Activated CD4-positive, CD25-positive, alpha-beta regulatory T cell treated with anti-CD3 and anti-CD28 coated beads, Interleukin-2, amount 50 U/mL, for 24 hours (primary cell): ENCODE measurements around the gene RNASEH1.

ENCODE experiments used
- ATAC-seq, 2 donors: fragments of 150-1000 bp; cut with Tn5 transposase; one replicate each; pipeline ENCODE4 v1.10.0; 2021; ENCODE audit warnings: mild to moderate bottlenecking in 1 of 2, moderate library complexity in 1 of 2

The RNASEH1 gene, protein sequence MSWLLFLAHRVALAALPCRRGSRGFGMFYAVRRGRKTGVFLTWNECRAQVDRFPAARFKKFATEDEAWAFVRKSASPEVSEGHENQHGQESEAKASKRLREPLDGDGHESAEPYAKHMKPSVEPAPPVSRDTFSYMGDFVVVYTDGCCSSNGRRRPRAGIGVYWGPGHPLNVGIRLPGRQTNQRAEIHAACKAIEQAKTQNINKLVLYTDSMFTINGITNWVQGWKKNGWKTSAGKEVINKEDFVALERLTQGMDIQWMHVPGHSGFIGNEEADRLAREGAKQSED

DNA sequence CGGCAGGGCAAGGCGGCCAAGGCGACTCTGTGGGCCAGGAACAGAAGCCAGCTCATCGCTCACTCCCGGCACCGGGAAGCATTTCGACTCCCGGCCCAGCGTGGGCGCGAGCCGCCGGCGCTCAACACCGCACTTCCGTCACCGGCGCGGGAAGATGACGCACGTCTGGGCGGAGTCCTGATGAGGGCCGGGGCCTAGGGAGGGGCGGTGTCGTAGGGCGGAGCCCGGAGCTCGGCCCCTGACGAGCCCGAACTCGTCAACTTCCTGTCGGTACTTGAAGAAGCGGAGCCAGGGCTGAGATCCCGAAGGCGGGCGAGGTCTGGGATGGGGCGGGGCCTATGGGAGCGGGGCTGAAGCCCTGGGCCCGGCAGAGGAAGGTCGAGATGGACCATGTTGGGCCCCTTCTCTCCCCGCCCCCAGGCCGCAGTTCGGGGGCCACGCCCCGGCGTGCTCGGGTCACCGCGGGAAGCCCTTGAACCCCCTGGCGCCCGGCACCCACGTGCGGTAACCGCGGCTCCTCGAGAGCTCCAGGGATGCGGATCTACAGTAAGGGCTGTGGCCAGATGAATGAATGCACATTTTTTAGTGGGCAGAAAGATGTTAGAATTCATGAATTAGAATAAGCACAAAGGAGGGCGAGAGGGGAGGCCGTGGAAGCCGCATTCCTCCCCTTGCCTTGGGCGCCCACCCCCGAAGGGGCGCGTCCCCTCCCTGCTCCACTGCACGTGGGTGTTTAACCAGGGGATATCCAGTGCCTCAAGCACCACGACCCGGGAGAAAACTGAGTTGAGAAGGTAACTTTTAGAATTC is at the start of gene RNASEH1:
RNASEH1 (minus strand) TSS at position 129 of the 810 bp plus-strand sequence; CDS start at position 56, 73 bp downstream.
- ATAC-seq: peak; percentile 96 to 98

DNA sequence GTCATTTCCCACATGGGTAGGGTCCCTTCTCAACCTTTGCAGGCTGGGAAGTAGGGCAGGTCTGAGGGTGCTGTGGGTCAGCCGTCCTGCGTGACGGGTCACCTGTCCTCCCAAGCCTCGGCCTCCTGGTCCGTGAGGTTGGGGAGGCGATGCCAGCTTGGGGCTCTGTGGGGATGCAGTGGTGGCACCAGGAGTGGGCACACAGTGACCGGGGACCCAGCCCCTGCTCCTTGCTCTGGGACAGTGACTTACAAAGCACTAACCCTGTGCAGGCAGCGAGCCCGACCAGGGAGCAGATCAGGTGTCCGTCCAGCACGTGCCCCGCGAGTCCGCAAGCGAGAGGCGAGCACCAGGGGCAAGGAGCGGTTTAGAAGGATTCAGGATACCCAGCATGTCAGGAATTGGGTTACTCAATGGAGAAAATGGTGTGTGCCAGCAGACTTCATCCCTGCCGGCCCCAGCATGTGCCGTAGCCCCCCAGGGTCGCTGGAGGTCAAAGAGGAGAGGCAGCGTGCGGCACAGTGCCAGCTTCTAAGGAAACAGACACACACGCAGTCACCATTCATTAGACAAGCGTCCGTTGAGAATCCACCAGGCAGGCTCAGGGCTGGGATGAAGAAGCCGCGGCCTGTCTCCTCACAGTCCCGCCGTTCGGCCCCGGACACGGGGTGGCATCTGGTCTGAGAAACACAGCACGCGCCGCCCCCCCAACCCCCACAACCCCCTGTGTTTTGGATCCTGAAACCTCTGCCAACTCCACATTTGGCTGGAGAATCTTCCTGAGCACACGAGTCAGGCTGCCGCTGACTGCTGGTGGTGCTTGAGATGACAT is 48.5 kb upstream of the RNASEH1 start:
- no peak for ATAC-seq

DNA sequence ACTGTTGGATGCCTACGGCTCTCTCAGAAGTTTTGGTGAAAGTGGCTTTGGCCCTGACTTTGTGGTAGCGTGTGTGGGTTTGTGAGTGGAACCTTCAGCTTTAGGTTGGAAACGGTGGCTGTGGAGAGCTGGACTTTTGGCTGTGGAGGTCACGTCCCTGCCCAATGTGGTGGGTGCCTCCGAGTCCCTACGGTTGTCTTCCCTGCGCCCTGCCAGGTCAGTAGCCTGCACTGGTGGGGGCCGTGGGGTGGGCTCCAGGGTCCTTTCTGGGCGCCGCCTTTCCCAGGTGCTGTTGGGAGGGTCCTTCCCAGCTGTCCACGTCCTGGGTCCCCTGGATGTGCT is 47.9 kb upstream of the RNASEH1 start:
- ATAC-seq: no peak

DNA sequence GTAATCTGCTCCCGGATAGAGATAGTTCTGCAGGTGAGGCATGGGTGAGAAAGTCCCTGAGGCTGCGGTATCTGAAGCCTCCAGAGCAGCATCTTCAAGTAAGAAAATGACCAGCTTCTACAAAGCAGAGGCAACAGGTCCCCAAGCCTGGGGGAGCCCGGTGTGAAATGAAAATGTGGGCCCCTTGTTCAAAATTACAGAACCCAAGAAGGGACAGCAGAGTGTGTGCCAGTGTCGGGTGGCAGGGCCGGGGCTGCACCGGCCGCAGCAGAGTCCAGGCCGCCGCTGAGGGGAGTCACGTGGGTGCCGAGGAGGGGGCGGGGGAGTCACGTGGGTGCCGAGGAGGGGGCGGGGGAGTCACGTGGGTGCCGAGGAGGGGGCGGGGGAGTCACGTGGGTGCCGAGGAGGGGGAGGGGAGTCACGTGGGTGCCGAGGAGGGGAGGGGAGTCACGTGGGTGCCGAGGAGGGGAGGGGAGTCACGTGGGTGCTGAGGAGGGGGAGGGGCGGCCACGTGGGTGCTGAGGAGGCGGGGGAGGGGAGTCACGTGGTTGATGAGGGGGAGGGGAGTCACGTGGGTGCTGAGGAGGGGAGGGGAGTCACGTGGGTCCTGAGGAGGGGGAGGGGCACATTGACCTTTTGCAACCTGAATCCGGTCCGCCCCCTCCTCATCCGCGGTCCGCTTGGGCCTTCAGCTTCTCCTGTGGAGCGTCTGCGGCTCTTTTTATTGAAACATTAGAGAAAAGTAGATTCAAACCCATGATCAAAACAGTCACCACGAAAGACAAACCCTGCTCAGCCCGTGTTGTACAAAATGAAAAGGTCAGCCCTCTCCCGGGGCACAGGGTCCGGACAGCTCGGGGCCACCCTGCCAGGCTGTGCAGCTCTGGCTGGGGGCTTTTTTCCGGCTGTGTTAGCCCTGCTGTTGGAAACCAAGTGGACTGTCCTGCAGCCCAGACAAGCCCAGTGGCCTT is 47.1 kb upstream of the RNASEH1 start:
- peak in 1 of 2 donors; percentile 35 for ATAC-seq

DNA sequence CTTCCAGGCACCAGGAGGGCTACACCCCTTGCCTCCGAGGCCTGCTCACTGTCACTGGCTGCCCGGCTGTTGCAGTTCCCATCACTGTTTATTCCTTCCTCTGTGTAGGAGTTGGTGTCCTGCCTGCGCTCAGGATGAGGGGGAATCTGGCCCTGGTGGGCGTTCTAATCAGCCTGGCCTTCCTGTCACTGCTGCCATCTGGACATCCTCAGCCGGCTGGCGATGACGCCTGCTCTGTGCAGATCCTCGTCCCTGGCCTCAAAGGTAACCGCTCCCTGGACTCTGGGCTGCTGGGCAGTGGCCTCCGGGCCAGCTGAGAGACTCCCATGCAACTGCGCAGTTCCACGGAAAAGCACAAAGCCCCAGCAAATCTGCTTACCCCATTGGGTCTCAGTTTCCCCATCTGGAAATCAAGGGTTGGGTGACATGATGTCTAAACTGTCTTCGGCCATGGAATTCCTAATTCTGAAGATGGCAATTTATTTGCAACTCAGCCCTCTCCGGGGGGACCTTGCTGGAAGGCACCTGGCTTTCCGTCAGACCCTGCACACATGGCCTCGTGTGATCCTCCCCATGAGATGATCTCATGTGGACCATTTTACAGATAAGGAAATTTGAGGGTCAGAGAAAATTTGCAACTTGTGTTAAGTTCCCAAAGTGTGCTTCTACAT is 46.2 kb upstream of the RNASEH1 start:
- ATAC-seq: no peak

DNA sequence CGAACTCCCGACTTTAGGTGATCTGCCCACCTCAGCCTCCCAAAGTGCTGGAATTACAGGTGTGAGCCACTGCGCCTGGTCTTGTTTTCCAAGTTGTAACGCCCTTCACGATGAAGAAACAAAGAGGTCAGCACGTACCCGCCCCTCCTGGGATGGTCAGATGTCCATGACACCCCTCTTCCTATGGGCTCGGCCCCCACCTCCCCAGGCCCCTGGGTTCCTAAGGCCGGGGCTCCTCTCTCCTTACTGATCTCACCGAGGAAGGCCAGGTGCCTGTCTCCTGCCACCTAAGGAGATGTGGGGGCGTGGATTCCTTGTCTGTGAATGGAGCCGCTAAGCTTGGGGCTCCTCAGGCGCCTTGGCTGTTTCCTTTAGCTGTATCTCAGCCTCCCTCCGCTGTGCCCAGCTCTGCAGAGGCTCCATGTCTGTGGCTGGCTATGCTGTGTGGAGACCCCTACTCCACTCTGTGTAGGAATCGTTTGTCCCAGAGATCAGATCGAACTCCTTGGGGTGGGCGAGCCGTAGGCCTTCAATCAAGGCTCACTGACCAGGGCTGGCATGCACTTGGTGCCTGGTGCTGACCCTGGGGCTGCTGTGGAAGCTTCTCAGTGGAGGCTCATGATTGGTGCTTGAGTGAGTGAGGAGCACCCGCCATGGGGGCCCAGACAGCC is 45.5 kb upstream of the RNASEH1 start:
- ATAC-seq: no peak

DNA sequence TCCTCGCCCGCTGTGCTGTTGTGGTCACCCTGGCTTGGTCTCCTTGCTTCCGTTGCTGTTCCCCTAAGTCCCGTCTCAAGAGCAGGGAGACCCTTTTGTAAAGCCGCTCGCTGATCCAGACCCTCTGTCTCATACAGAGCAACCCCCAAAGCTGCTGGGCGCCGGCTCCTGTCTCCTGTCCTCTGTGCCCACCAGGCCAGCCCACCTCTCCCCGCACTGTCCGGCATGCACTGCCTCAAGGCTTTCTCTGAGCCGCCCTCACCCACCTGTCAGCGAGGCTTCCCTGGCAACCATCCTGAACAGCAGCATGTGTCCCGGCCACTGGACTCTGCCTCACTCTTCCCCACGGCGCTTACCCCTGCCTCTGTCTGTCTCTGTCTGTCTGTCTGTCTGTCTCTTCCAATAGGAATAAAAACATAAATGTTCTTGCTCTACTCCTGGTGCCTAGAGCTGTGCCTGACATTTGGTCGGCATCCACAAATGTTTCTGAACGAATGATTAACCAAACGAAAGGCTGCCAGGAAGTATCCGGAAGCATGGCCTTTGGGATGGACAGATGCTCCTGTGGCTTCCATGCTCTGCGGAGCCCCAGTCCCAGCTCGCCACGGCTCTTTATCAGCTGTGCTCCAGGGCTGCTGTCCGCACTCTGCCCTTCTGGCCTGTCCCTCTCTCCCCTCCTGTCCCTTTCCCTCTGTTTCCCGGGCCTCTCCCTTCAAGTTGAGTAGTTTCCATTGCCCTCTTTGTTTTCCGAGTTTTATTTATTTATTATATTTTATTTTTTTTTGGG is 44.6 kb upstream of the RNASEH1 start:
- no peak for ATAC-seq

DNA sequence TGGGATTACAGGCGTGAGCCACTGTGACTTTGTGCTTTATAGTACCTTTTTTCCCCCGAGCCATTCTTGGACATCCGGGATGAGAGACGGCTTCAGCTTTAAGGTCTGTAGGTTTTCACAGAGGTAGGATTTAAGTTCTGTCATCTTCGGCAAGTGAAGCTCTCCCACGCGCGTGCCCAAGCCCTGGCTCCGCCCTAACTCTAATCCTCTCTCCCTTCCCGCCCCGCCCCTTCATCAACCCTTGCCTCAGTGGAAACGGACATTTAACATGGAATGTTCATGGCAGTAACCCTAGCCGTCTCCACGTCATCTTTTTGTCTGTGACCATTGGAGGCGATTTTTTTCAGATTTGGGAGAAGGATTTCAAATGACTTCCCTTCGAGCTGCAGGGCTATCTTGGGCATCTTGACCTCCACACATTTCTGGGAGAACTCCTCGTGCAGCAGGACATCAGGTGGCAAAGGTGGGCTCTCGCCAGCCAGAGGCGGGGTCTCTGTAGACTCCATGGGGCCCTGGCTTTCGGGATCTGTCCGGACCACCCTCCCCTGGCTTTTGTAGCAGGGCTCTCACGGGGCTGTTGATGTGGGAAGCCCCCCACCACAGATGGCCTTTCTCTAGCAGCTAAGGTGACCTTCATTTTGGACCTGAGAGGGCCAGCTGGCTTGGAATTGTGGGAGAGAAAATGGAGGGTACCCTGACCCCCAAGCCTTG is 43.6 kb upstream of the RNASEH1 start:
- ATAC-seq: no peak

DNA sequence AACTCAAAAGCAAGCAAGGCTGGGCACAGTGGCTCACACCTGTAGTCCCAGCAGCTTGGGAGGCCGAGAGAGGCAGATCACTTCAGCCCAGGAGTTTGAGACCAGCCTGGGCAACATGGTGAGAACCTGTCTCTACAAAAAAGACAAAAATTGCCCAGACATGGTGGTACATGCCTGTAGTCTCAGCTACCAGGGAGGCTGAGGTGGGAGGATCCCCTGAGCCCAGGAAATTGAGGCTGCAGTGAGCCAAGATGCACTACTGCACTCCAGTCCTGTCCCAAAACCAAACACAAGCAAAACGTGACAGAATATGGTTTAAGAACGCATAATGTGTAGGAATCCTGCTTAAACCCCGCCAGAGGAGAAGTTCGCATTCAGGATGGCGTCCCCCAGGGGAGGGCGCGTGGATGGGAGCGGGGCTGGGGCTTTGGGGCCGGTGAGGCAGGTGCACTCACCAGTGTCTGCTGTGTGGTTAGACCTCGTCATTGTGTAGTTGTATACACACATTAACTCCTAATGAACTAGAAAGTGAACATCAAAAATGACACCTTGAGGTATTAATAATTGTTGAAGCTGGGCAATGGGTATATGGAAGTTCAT is 42.2 kb upstream of the RNASEH1 start:
- no peak for ATAC-seq

DNA sequence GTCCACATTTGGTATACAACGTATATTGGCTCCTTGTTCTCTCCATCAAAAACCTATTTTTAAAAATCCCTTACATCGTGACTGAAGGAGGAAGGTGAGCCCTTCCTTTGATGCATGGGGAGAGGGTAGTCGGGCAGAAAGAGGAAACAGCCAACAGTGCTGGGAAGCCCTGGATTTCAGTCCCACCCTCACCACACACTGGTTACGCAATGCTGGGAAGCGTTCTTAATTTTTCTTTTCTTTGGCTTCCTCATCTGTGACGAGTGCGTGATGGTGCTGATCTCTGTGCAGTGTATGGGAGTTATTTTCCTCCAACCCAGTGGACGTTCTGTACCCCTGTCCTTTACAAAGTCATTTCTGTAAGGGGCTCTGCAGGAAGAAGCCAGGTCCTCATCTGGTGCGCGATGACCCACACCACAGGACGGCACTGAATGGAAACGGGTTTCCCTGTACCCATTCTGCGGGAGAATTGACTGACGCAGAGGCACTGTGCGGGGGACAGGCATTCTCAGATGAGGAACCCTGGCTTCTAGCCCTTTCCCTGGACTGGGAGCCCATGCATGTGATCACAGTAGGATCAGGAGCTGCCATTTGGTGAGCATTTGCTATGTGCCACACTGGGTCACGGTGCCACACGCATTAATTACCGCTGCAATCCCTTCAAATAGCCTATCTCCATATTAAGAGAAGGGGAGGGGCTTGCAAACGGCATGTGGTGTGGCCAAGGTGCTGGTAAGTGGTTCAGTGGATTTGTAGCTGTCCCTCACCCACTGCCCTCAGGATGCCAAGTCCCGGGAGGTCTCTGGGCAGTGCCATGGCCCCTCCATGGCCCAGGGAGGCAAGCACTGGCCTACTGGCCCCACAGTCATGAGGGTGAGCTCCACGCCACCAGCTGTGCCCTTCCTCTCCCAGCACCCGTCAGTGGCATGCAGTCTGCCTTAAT is 41.0 kb upstream of the RNASEH1 start:
- no peak for ATAC-seq

DNA sequence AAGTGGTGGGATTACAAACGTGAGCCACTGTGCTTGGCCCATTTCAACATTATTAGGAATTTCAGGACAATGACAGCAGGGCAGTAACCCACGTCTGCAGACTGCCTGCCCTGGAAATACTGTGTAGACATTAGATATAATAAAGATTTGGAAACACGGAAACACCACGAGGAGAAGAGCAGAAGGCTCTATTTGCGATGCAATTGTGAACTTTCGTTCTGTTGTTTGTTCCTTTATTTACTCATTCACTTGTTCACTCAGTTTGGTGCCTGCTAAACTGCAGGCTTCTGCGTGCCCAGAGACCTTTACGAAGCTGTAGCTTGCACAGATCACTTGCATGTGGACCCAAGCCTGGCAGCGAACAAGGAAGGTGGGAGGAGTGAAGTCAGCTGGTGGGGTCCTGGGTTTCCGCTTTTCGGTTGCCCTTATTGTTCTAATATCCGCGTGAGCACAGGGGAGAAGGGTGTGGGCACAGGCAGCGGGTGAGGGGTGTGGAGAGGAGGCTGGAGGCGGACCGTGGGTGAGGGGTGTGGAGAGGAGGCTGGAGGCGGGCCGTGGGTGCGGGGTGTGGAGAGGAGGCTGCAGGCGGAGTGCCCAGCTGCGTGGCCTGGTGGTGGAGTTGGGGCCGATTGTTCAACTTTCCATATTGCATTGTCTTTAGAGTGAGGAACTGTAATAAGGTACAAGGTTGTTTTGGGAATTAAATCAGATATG is 40.2 kb upstream of the RNASEH1 start:
- ATAC-seq: no peak

DNA sequence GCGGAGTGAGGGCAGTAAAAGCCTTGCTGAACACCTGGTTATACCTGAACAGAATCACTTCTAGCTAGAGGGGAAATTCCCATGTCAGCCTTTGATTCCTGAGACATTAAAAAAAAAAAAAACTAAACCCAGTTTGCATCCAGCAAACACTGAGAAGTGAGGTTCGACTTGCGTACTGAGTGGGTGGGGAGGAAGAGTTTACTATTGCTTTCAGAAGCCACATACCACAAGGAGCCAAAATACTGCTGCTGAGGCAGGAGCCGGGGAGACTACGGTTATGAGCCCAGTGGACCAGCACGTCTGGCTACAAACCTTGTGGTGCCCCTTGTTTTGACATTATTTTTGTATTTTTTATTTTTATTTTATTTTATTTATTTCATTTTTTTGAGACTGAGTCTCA is 39.4 kb upstream of the RNASEH1 start:
- ATAC-seq: peak in 1 of 2 donors; percentile 19

DNA sequence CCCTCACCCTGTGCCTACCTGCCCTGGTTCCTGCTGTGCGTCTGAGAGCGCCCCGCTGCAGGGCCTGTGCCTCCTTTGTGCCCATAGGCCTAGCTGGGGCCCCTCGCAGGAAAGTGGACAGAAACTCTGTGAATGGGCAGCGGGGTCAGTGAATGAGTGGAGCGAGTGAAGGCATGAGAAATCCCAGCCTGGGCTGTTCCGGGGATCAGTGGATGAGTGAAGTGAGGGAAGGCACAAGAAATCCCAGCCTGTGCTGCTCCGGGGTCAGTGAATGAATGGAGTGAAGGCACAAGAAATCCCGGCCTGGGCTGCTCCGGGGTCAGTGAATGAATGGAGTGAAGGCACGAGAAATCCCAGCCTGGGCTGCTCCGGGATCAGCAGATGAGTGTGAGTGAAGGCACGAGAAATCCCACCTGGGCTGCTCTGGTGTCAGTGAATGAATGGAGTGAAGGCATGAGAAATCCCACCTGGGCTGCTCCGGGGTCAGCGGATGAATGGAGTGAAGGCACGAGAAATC is 38.8 kb upstream of the RNASEH1 start:
- ATAC-seq: no peak

DNA sequence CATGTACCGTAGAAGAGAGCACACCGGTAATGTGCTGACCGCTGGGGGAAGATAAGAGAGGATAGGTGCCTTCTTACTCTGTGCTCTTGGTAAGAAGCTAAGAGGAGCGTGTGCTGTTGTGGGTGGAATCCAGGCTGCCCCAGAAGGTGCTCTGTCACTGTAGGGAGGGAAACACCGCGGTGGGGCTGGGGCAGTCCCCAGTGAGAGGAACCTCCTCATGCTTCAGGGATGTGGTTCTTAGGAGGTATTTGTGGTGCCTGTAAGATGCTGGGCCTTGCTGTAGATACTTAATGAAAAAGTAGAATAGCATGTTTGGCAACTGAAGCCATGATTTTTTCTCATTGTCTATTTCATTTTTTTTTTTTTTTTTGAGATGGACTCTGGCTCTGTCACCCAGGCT is 37.9 kb upstream of the RNASEH1 start:
- ATAC-seq: peak; percentile 65 to 93

DNA sequence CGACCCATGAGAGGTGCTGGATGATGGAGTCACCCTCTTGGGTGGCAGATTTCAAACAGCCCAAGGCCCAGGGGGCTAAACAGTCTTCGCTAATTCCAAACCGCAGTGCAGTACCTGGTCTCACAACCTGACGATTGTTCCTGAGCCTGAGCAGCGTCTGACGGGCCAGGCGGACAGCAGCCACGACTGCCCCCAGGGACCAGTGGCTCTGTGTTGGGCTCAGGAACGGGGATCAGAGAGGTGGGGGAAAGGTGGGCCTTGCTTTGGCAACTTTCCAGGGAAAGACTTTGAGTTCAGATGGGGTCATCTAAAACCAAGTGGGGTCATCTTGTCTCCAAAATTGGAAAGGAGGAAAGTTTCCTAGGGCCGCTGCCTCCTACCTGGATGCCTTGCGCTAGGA is 37.3 kb upstream of the RNASEH1 start:
- no peak for ATAC-seq

DNA sequence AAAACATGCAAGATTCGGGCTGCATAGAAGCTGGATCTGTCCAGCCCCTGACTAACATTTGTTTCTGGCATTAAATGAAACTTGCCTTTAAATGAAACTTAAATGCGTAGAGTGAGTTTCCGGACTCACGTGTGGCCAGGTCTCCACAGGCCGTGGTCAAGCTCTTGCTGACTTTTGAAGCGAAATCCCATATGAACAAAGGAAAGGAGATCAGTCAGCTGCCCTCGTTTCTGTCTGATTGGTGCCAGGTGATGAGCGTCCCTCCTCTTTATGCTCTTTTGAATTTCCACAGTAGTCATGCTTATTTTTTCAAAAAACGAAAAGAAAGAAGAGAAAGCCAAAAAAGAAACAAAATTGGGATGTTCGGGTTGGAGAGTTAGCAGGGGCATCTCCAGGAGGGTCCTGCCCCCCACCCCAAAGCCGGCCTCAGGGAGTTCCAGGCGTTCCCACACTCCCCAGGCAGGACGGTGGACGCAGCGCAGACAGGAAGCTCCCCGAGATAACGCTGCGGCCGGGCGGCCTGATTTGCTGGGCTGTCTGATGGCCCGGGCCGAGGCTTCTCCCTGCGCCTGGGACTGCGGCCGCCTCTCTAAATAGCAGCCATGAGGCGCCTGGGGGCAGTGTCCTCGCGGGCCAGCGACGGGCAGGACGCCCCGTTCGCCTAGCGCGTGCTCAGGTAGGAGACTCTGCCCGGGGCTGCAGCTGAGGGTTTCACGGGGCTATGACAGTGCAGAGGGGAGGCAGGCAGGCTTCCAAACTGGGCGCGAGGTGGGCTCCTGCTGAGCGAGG is 36.6 kb upstream of the RNASEH1 start, which contains the start of gene COLEC11:
COLEC11 (plus strand) TSS at position 620 of the 789 bp plus-strand sequence. CDS start 9,229 bp downstream, outside the sequence.
- ATAC-seq: no peak
